K562 (cell line): ENCODE results near the gene EFNA1. TPM values are rescaled to one million over a fixed set of nuclear protein-coding genes. Genes with fewer than 3 reads are reported as not detected.

Experiments
- CBFA2T2 ChIP-seq: fragments of 450-650 bp; conservative IDR thresholded peaks from 2 replicates; pipeline ENCODE4 v1.6.1; 2017; ENCODE audit warnings: mild to moderate bottlenecking
- FOXK2 ChIP-seq, 2 experiments: fragments of 450-650 bp; IDR thresholded peaks in 1 of 2; conservative IDR thresholded peaks in 1 of 2; 2 replicates each; pipeline ENCODE4 v1.6.1; 2016; ENCODE audit warnings: low read depth in 2 of 2, mild to moderate bottlenecking in 1 of 2
- POU5F1 ChIP-seq: fragments of 150-350 bp; IDR thresholded peaks from 2 replicates; pipeline ENCODE4 v1.6.1; 2014; ENCODE audit warnings: borderline replicate concordance, low read length, low read depth, mild to moderate bottlenecking; ENCODE audit not compliant: partially characterized antibody
- RB1 ChIP-seq: fragments of 450-650 bp; IDR thresholded peaks from 2 replicates; pipeline ENCODE4 v1.6.1; 2017; ENCODE audit warnings: low read depth, mild to moderate bottlenecking
- ZNF24 ChIP-seq: fragments of 450-650 bp; IDR thresholded peaks from 2 replicates; pipeline ENCODE4 v1.6.1; 2016
- polyA plus RNA-seq, 8 experiments: library from polyadenylated mRNA; depleted of rRNA in 4 of 8; stranded (reverse) in 5 of 8; unstranded in 3 of 8; fragments of >200 nt; fragmentation: Nextera tagmentation in 2 of 8; fragmentation: Illumina TruSeq in 1 of 8; extraction: Ambion mirVana in 2 of 8; extraction: Trizol in 1 of 8; gene quantifications; 2 replicates each; pipeline versions ENCODE4 v1.2.1 to v1.2.3, GENCODE V29; 2011 to 2014; ENCODE audit warnings: inconsistent platforms in 1 of 8, missing spikeins in 1 of 8
- total RNA-seq, 7 experiments: library from RNA; depleted of rRNA in 6 of 7; stranded (reverse); fragments of >200 nt in 6 of 7; fragmentation: Illumina TruSeq in 2 of 7; extraction: Trizol in 2 of 7; gene quantifications; 2 replicates each; pipeline versions ENCODE4 v1.2.1 to v1.2.3, GENCODE V29; 2011 to 2021; ENCODE audit warnings: low replicate concordance in 1 of 7
- TF ChIP-seq, protein P1 (sequence below): fragments of 200-600 bp; sonication (generic); IDR thresholded peaks from one replicate; pipeline ENCODE4 v1.6.1; 2012; ENCODE audit warnings: mild to moderate bottlenecking, low read depth, low read length, inconsistent platforms
- TF ChIP-seq, protein P2 (sequence below): fragments of 200-800 bp; sonication (Bioruptor generic); IDR thresholded peaks from 2 replicates; pipeline ENCODE4 v1.6.1; 2016; ENCODE audit warnings: missing genetic modification characterization, missing compliant biosample characterization
- TF ChIP-seq, protein P3 (sequence below), 2 experiments: fragments of 450-650 bp; conservative IDR thresholded peaks; 2 replicates each; pipeline ENCODE4 v1.6.1; 2017; ENCODE audit warnings: mild to moderate bottlenecking in 2 of 2, moderate library complexity in 2 of 2

The EFNA1 gene
- total and polyA plus RNA-seq, 9 of the 15 experiments (the other 6 are each of a cell fraction or from before 2014, with no cell fraction given): 2.1 to 9.3 (median 3.0) TPM

DNA sequence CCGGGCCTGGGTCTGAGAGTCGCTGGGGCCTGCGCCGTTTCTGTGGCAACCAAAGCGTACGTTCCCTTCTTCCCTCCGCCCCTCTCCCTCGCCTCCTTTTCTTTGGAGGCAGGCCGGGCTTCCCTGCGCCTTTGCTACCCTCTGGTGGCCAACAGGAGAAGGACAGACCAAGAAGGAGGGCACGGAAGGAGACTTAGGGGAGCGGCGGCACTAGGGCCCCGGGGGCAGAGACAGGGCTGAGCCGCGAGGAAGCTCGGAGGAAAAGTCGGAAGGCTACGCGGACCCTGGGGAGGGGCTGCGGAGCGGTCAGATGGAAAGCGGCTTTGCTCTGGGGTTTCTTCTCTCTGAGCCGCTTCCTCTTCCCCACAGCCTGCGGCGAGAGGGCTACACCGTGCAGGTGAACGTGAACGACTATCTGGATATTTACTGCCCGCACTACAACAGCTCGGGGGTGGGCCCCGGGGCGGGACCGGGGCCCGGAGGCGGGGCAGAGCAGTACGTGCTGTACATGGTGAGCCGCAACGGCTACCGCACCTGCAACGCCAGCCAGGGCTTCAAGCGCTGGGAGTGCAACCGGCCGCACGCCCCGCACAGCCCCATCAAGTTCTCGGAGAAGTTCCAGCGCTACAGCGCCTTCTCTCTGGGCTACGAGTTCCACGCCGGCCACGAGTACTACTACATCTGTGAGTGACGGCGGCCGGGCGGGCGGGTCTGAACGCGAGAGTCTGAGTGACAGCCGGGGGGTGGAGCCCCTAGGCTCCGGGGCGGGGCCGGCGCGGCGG is 42.8 kb upstream of the EFNA1 start (continued):
- TF ChIP-seq, protein P1, sequence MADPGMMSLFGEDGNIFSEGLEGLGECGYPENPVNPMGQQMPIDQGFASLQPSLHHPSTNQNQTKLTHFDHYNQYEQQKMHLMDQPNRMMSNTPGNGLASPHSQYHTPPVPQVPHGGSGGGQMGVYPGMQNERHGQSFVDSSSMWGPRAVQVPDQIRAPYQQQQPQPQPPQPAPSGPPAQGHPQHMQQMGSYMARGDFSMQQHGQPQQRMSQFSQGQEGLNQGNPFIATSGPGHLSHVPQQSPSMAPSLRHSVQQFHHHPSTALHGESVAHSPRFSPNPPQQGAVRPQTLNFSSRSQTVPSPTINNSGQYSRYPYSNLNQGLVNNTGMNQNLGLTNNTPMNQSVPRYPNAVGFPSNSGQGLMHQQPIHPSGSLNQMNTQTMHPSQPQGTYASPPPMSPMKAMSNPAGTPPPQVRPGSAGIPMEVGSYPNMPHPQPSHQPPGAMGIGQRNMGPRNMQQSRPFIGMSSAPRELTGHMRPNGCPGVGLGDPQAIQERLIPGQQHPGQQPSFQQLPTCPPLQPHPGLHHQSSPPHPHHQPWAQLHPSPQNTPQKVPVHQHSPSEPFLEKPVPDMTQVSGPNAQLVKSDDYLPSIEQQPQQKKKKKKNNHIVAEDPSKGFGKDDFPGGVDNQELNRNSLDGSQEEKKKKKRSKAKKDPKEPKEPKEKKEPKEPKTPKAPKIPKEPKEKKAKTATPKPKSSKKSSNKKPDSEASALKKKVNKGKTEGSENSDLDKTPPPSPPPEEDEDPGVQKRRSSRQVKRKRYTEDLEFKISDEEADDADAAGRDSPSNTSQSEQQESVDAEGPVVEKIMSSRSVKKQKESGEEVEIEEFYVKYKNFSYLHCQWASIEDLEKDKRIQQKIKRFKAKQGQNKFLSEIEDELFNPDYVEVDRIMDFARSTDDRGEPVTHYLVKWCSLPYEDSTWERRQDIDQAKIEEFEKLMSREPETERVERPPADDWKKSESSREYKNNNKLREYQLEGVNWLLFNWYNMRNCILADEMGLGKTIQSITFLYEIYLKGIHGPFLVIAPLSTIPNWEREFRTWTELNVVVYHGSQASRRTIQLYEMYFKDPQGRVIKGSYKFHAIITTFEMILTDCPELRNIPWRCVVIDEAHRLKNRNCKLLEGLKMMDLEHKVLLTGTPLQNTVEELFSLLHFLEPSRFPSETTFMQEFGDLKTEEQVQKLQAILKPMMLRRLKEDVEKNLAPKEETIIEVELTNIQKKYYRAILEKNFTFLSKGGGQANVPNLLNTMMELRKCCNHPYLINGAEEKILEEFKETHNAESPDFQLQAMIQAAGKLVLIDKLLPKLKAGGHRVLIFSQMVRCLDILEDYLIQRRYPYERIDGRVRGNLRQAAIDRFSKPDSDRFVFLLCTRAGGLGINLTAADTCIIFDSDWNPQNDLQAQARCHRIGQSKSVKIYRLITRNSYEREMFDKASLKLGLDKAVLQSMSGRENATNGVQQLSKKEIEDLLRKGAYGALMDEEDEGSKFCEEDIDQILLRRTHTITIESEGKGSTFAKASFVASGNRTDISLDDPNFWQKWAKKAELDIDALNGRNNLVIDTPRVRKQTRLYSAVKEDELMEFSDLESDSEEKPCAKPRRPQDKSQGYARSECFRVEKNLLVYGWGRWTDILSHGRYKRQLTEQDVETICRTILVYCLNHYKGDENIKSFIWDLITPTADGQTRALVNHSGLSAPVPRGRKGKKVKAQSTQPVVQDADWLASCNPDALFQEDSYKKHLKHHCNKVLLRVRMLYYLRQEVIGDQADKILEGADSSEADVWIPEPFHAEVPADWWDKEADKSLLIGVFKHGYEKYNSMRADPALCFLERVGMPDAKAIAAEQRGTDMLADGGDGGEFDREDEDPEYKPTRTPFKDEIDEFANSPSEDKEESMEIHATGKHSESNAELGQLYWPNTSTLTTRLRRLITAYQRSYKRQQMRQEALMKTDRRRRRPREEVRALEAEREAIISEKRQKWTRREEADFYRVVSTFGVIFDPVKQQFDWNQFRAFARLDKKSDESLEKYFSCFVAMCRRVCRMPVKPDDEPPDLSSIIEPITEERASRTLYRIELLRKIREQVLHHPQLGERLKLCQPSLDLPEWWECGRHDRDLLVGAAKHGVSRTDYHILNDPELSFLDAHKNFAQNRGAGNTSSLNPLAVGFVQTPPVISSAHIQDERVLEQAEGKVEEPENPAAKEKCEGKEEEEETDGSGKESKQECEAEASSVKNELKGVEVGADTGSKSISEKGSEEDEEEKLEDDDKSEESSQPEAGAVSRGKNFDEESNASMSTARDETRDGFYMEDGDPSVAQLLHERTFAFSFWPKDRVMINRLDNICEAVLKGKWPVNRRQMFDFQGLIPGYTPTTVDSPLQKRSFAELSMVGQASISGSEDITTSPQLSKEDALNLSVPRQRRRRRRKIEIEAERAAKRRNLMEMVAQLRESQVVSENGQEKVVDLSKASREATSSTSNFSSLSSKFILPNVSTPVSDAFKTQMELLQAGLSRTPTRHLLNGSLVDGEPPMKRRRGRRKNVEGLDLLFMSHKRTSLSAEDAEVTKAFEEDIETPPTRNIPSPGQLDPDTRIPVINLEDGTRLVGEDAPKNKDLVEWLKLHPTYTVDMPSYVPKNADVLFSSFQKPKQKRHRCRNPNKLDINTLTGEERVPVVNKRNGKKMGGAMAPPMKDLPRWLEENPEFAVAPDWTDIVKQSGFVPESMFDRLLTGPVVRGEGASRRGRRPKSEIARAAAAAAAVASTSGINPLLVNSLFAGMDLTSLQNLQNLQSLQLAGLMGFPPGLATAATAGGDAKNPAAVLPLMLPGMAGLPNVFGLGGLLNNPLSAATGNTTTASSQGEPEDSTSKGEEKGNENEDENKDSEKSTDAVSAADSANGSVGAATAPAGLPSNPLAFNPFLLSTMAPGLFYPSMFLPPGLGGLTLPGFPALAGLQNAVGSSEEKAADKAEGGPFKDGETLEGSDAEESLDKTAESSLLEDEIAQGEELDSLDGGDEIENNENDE: no peak
- TF ChIP-seq RB1 (peak; percentile 83), ZNF24 (peak; percentile 50; the same call in 1 of the 2 replicates), FOXK2 (conservative IDR thresholded peaks at IDR 0.05 in 1 of 2, IDR thresholded peaks at IDR 0.05 in 1 of 2; ENCODE audit: low read depth in 2 of 2) (peak; percentile 51 to 61; a peak in 2 of 4 replicates), POU5F1 (no peak), CBFA2T2 (no peak)
- TF ChIP-seq, protein P2, sequence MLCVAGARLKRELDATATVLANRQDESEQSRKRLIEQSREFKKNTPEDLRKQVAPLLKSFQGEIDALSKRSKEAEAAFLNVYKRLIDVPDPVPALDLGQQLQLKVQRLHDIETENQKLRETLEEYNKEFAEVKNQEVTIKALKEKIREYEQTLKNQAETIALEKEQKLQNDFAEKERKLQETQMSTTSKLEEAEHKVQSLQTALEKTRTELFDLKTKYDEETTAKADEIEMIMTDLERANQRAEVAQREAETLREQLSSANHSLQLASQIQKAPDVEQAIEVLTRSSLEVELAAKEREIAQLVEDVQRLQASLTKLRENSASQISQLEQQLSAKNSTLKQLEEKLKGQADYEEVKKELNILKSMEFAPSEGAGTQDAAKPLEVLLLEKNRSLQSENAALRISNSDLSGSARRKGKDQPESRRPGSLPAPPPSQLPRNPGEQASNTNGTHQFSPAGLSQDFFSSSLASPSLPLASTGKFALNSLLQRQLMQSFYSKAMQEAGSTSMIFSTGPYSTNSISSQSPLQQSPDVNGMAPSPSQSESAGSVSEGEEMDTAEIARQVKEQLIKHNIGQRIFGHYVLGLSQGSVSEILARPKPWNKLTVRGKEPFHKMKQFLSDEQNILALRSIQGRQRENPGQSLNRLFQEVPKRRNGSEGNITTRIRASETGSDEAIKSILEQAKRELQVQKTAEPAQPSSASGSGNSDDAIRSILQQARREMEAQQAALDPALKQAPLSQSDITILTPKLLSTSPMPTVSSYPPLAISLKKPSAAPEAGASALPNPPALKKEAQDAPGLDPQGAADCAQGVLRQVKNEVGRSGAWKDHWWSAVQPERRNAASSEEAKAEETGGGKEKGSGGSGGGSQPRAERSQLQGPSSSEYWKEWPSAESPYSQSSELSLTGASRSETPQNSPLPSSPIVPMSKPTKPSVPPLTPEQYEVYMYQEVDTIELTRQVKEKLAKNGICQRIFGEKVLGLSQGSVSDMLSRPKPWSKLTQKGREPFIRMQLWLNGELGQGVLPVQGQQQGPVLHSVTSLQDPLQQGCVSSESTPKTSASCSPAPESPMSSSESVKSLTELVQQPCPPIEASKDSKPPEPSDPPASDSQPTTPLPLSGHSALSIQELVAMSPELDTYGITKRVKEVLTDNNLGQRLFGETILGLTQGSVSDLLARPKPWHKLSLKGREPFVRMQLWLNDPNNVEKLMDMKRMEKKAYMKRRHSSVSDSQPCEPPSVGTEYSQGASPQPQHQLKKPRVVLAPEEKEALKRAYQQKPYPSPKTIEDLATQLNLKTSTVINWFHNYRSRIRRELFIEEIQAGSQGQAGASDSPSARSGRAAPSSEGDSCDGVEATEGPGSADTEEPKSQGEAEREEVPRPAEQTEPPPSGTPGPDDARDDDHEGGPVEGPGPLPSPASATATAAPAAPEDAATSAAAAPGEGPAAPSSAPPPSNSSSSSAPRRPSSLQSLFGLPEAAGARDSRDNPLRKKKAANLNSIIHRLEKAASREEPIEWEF (CRISPR knock-in tag): no peak
- TF ChIP-seq, protein P3, sequence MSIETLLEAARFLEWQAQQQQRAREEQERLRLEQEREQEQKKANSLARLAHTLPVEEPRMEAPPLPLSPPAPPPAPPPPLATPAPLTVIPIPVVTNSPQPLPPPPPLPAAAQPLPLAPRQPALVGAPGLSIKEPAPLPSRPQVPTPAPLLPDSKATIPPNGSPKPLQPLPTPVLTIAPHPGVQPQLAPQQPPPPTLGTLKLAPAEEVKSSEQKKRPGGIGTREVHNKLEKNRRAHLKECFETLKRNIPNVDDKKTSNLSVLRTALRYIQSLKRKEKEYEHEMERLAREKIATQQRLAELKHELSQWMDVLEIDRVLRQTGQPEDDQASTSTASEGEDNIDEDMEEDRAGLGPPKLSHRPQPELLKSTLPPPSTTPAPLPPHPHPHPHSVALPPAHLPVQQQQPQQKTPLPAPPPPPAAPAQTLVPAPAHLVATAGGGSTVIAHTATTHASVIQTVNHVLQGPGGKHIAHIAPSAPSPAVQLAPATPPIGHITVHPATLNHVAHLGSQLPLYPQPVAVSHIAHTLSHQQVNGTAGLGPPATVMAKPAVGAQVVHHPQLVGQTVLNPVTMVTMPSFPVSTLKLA (conservative IDR thresholded peaks at IDR 0.05): peak; percentile 86 to 92
